Fibroblast of the aortic adventitia (primary cell): ENCODE results near the gene ZNRF3. TPM values are rescaled to one million over a fixed set of nuclear protein-coding genes. Genes with fewer than 3 reads are reported as not detected.
"Not testable (repeated sequence)": the region's sequence is repeated elsewhere in the genome, so short reads cannot be mapped to it uniquely, and the experiment has no call there.

Experiments
- DNase-seq: peaks from one replicate; pipeline ENCODE4 v3.0.0-alpha.2; 2010; ENCODE audit warnings: low read depth
- H3K4me3 ChIP-seq: 2 replicates; pipeline ENCODE4 v1.5.1; 2011; ENCODE audit warnings: low read depth, mild to moderate bottlenecking, control low read depth, low read length, moderate library complexity
- CTCF ChIP-seq: IDR thresholded peaks from 2 replicates; pipeline ENCODE4 v1.5.1; 2011; ENCODE audit warnings: mild to moderate bottlenecking, low read length, control low read depth, inconsistent platforms; ENCODE audit not compliant: insufficient read depth
- total RNA-seq: library from RNA; depleted of rRNA; stranded (reverse); fragments of >200 nt; gene quantifications from 2 replicates; pipeline ENCODE4 v1.2.3, GENCODE V29; 2012; ENCODE audit warnings: low replicate concordance

Gene ZNRF3
- total RNA-seq, 1 donor, result 4.4 TPM

GRCh38 chr22:28905256-28905832 is 22.0 kb downstream of the ZNRF3 start:
- DNase-seq, result no peak
- H3K4me3 ChIP-seq, result no peak overlapping the region
- TF ChIP-seq CTCF, result no peak

DNA sequence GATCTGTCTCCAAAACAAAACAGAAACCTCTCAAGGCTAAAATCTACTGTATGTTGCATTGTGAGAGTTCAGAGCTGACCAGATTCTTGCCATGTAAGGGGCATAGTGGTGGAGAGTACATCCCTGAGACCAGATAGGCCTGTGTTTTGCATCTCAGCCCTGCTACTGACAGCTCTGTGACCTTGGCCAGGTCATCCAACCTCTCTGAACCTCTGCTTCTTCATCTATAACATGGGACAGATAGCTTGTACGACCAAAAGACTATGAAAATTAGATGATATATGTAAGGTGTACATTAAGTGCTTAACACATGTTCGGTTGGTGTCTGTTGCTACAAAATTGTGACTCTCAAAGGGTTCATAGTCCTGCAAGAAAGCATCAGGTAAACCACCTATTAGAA is 22.9 kb downstream of the ZNRF3 start:
- DNase-seq, result no peak
- TF ChIP-seq CTCF, result no peak
- H3K4me3 ChIP-seq, result no peak overlapping the region

DNA sequence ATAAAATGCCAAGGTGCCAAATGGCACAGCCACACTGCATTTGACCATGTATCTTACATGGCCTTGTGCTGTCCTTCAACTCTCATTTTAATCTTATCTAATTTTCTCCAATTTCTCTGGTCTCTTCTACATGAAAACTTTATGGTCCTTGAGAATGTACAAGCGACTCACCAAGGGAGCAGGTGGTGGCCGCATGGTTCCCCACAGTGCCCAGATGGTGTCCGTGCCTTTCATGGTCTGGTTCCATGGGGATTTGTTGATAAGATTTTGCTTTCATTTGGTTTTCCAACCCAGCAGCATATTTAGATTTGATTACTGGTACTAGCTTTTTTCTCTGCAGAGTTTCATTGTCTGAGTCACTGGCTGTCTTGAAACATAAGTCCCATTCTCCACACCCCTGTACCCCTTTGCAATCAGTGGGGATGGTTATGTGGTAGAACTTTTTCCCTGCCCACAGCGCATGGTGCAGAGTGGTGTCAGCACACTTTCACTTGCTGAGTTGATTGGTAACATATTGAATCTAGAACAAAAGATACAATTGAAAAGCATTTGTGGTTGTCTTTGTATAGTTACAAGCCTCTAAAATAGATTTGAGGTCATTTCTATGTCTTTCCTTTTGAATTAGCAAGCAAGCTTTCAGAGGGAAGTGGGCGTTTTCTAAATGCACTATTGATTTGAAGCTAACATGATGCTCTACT is 24.1 kb downstream of the ZNRF3 start:
- peak; percentile 21 for DNase-seq
- TF ChIP-seq CTCF, result no peak

GRCh38 chr22:28908810-28909209 is 25.4 kb downstream of the ZNRF3 start:
- not testable (repeated sequence) for DNase-seq

More for the DNA sequence above, 24.1 kb downstream of the ZNRF3 start:
- no peak overlapping the region for H3K4me3 ChIP-seq

GRCh38 chr22:28909375-28909774 is 26.0 kb downstream of the ZNRF3 start:
- DNase-seq, result peak; percentile 30
- no peak for TF ChIP-seq CTCF
- no peak overlapping the region for H3K4me3 ChIP-seq

More at GRCh38 chr22:28908810-28909209, 25.4 kb downstream of the ZNRF3 start:
- not testable (repeated sequence) for H3K4me3 ChIP-seq

DNA sequence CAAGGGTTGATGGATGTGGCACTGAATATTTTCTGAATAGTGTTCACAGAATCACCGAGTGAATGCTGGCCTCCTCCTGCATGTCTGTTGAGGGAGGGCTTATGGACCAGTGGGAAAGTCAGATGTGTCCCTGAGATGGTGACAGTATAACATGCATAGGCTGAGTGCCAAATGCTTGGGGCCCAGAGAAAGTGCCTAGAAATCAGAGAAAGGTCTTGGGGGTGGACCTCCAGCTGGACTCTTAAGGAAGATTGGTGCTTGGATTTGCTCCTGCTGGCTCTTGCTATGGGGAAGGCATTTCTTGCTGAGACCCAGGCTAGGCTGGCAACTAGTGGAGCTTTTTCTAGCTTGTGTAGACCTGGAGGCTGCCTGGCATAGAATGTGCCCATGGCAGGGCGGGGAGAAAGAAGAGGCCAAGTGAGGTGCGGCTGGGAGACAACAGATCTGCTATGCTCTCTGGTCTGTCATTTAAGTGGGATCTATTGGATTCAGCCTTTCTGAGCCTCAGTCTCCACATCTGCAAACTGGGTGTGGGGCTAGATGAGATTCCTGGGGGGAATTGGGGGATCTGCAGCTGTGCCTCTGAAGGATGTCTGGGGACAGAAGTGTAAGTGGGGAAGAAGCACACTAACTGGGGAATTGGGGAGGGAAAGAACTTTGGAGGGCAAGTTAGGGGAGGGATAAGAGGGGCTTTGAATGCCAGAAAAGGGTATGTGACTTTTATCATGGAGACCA is 27.4 kb downstream of the ZNRF3 start:
- TF ChIP-seq CTCF, result no peak
- no peak for DNase-seq
- no peak overlapping the region for H3K4me3 ChIP-seq

DNA sequence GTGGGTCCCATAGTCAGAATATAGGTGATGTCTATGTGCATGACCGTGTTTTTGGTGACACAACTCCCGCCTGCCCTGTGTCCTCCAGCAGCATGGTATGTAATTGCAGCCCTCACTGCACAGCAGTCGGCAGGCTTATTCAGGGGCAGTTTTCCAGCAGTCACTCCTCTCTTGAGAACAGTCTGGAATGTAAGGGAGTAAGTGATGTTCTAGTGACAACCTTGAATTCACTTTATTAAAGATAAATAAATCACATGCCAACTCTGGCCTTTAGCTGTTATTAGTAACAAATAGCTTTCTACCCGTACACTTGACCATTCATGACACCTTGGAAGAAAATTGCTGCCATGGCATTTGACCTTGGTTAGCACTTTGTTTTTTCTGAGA is 27.9 kb downstream of the ZNRF3 start:
- DNase-seq, result no peak
- no peak for TF ChIP-seq CTCF
- H3K4me3 ChIP-seq, result no peak overlapping the region
